K562 (cell line): ENCODE measurements around the gene PATJ. TPM values are rescaled to one million over a fixed set of nuclear protein-coding genes. Genes with fewer than 3 reads are reported as not detected.

Experiments
- ATAC-seq: fragments of 200-7000 bp; cut with Tn5 transposase; 3 replicates; pipeline ENCODE4 v1.9.1; 2020; ENCODE audit warnings: moderate library complexity
- BruUV-seq: library from RNA; stranded (reverse); fragments of 400-500 nt; replicated peaks from 2 replicates; lab custom pipeline; 2021; lab: Mats Ljungman, UMichigan
- CTCF ChIA-PET: fragments of 300-600 bp; formaldehyde crosslinking; extraction: SDS; loops from one replicate; lab custom pipeline; 2021; ENCODE audit warnings: low intra/inter-chr PET ratio; lab: Yijun Ruan, JAX
- POLR2A ChIA-PET: fragments of 300-600, 350-650 bp; sonication (Branson Sonifier 250); formaldehyde crosslinking; extraction: SDS; loops from one replicate; lab custom pipeline; 2021; ENCODE audit warnings: antibody characterized with exemption, inconsistent platforms; lab: Yijun Ruan, JAX
- DNase-seq, 4 experiments: peaks; one replicate each; pipeline versions ENCODE4 v3.0.0 to v3.0.0-alpha.2; 2011 to 2018; ENCODE audit warnings: low spot score in 3 of 4, mixed read lengths in 3 of 4; ENCODE audit errors: extremely low read depth in 1 of 4
- FAIRE-seq: peaks from 2 replicates; lab custom pipeline; 2011; peaks lifted over from hg19 to GRCh38; lab: Jason Lieb, UNC
- H2AFZ ChIP-seq: 2 replicates; pipeline ENCODE4 v1.6.0; 2011; ENCODE audit warnings: low read depth, low read length, control low read depth, inconsistent platforms
- H3K27ac ChIP-seq: fragments of 200-600 bp; 3 replicates; pipeline ENCODE4 v1.8.0; 2011; ENCODE audit warnings: low read depth, mild to moderate bottlenecking, control low read depth, inconsistent platforms, low read length, moderate library complexity, mixed read lengths; ENCODE audit errors: extremely low read depth
- H3K27me3 ChIP-seq, 2 experiments: fragments of 300-600 bp in 1 of 2; 2 replicates in 1 of 2; 3 replicates in 1 of 2; pipeline versions ENCODE4 v1.6.0 to v1.8.0; 2011; ENCODE audit warnings: inconsistent platforms in 2 of 2, low read length in 2 of 2, mild to moderate bottlenecking in 1 of 2, mixed read lengths in 1 of 2, moderate library complexity in 1 of 2; ENCODE audit not compliant: control insufficient read depth in 2 of 2, insufficient read depth in 2 of 2
- H3K36me3 ChIP-seq: fragments of 300-600 bp; 3 replicates; pipeline ENCODE4 v1.8.0; 2011; ENCODE audit warnings: mild to moderate bottlenecking, low read length, inconsistent platforms; ENCODE audit not compliant: control insufficient read depth, insufficient read depth
- H3K4me1 ChIP-seq, 2 experiments: fragments of 200-600 bp in 1 of 2; replicated peaks in 1 of 2; 2 replicates in 1 of 2; 3 replicates in 1 of 2; pipeline versions ENCODE4 v1.5.1 to v1.8.0; 2011; ENCODE audit warnings: inconsistent platforms in 2 of 2, low read length in 2 of 2, mild to moderate bottlenecking in 1 of 2, mixed read lengths in 1 of 2, moderate library complexity in 1 of 2; ENCODE audit not compliant: control insufficient read depth in 2 of 2, insufficient read depth in 2 of 2
- H3K4me2 ChIP-seq: 2 replicates; pipeline ENCODE4 v1.6.1; 2011; ENCODE audit warnings: low read length, control low read depth, inconsistent platforms, mixed read lengths; ENCODE audit not compliant: insufficient read depth
- H3K4me3 ChIP-seq: fragments of 200-600 bp; sonication (generic), shearing (Covaris generic); 2 replicates; pipeline ENCODE4 v1.5.1; 2016; ENCODE audit warnings: control low read depth, inconsistent platforms
- H3K79me2 ChIP-seq: fragments of 200-600 bp; 3 replicates; pipeline ENCODE4 v1.8.0; 2011; ENCODE audit warnings: low read length, inconsistent platforms; ENCODE audit not compliant: control insufficient read depth, insufficient read depth
- H3K9ac ChIP-seq, 2 experiments: 2 replicates each; pipeline versions ENCODE4 v1.6.0 to v1.6.1; 2011; ENCODE audit warnings: low read depth in 2 of 2, low read length in 2 of 2, control low read depth in 1 of 2, inconsistent platforms in 1 of 2, mild to moderate bottlenecking in 1 of 2, mixed read lengths in 1 of 2; ENCODE audit not compliant: insufficient read depth in 1 of 2
- H3K9me1 ChIP-seq: one replicate; pipeline ENCODE4 v1.6.0; 2011; ENCODE audit warnings: inconsistent platforms, mild to moderate bottlenecking, low read length, moderate library complexity; ENCODE audit not compliant: control insufficient read depth, insufficient read depth
- H3K9me3 ChIP-seq: replicated peaks from 2 replicates; pipeline ENCODE4 v1.5.1; 2011; ENCODE audit warnings: low read depth, low read length, inconsistent platforms; ENCODE audit not compliant: control insufficient read depth, insufficient read depth
- H4K20me1 ChIP-seq: replicated peaks from 2 replicates; pipeline ENCODE4 v1.6.1; 2011; ENCODE audit warnings: low read length, inconsistent platforms, mixed read lengths; ENCODE audit not compliant: control insufficient read depth, insufficient read depth
- ADNP ChIP-seq: fragments of 200-800 bp; sonication (Bioruptor generic); IDR thresholded peaks from 2 replicates; pipeline ENCODE4 v1.6.1; 2016; ENCODE audit warnings: missing genetic modification characterization, missing compliant biosample characterization
- ASH1L ChIP-seq: fragments of 450-650 bp; IDR thresholded peaks from 2 replicates; pipeline ENCODE4 v1.6.1; 2018; ENCODE audit warnings: borderline replicate concordance, mild to moderate bottlenecking, low read depth; ENCODE audit not compliant: partially characterized antibody
- BACH1 ChIP-seq: fragments of 200-800 bp; sonication (Bioruptor generic); IDR thresholded peaks from 2 replicates; pipeline ENCODE4 v1.6.1; 2016; ENCODE audit warnings: missing genetic modification characterization, missing compliant biosample characterization
- BCOR ChIP-seq: fragments of 450-650 bp; IDR thresholded peaks from 2 replicates; pipeline ENCODE4 v1.6.1; 2016
- BMI1 ChIP-seq: fragments of 150-350 bp; IDR thresholded peaks from 2 replicates; pipeline ENCODE4 v1.6.1; 2014; ENCODE audit warnings: low read length
- DPF2 ChIP-seq: fragments of 450-650 bp; IDR thresholded peaks from 2 replicates; pipeline ENCODE4 v1.6.1; 2016
- ETS2 ChIP-seq: IDR thresholded peaks from 2 replicates; pipeline ENCODE4 v1.6.1; 2016; ENCODE audit warnings: borderline replicate concordance, missing genetic modification characterization, mild to moderate bottlenecking, moderate library complexity, missing compliant biosample characterization; ENCODE audit not compliant: poor library complexity, severe bottlenecking
- FUS ChIP-seq: fragments of 200-400 bp; formaldehyde crosslinking; optimal IDR thresholded peaks from 2 replicates; pipeline ENCODE3; 2017; ENCODE audit warnings: low read depth, low read length
- JUN ChIP-seq, 2 experiments: sonication (generic) in 1 of 2; formaldehyde crosslinking in 1 of 2; IDR thresholded peaks; 2 replicates each; pipeline versions ENCODE4 v1.6.1 to v1.8.0; 2012 to 2022; ENCODE audit warnings: borderline replicate concordance in 2 of 2, mild to moderate bottlenecking in 2 of 2, improper control_type of control experiment in 1 of 2, low read depth in 1 of 2, low read length in 1 of 2, missing genetic modification reagents in 1 of 2
- MIER1 ChIP-seq: fragments of 450-650 bp; IDR thresholded peaks from 2 replicates; pipeline ENCODE4 v1.6.1; 2016; ENCODE audit warnings: antibody characterized with exemption, mild to moderate bottlenecking, low read depth
- MTA2 ChIP-seq: fragments of 450-650 bp; IDR thresholded peaks from 2 replicates; pipeline ENCODE4 v1.6.1; 2016; ENCODE audit warnings: low read depth
- RFX1 ChIP-seq: fragments of 450-650 bp; IDR thresholded peaks from 2 replicates; pipeline ENCODE4 v1.6.1; 2016; ENCODE audit warnings: mild to moderate bottlenecking, moderate library complexity
- STAT5B ChIP-seq: fragments of 250-450 bp; sonication (Bioruptor Pico); IDR thresholded peaks from 2 replicates; pipeline ENCODE4 v1.8.0; 2021; ENCODE audit warnings: mild to moderate bottlenecking, inconsistent platforms
- THRAP3 ChIP-seq: fragments of 450-650 bp; IDR thresholded peaks from 2 replicates; pipeline ENCODE4 v1.6.1; 2016; ENCODE audit warnings: mild to moderate bottlenecking, inconsistent platforms, borderline replicate concordance
- ZNF217 ChIP-seq: sonication (generic); formaldehyde crosslinking; IDR thresholded peaks from 2 replicates; pipeline ENCODE4 v1.8.0; 2022; ENCODE audit warnings: mild to moderate bottlenecking, missing genetic modification reagents
- ZNF699 ChIP-seq: fragments of 250-450 bp; sonication (Bioruptor Pico); IDR thresholded peaks from 2 replicates; pipeline ENCODE4 v1.8.0; 2021; ENCODE audit warnings: mild to moderate bottlenecking, moderate library complexity; ENCODE audit not compliant: insufficient replicate concordance
- ZSCAN29 ChIP-seq: fragments of 450-650 bp; IDR thresholded peaks from 2 replicates; pipeline ENCODE4 v1.6.1; 2017
- WGBS: fragments of 100-300 bp; shearing (Covaris generic); methylation state at CpG from one replicate; pipeline ENCODE4 v1.1.6; 2016; ENCODE audit warnings: low coverage, mixed read lengths; ENCODE audit not compliant: insufficient coverage; ENCODE audit errors: missing lambda C conversion rate; 5-methylcytosine and 5-hydroxymethylcytosine counted together
- in situ Hi-C: fragments of 300-500 bp; cut with MboI; formaldehyde crosslinking; loops from 4 replicates; pipeline ENCODE4 v1.15.0; 2018; ENCODE audit warnings: inconsistent platforms, mixed read lengths
- intact Hi-C: fragments of 100-400 bp; cut with micrococcal nuclease; formaldehyde crosslinking; loops from 2 replicates; pipeline ENCODE4 v1.14.2; 2022
- polyA plus RNA-seq, 8 experiments: library from polyadenylated mRNA; depleted of rRNA in 4 of 8; stranded (reverse) in 5 of 8; unstranded in 3 of 8; fragments of >200 nt; fragmentation: Nextera tagmentation in 2 of 8; fragmentation: Illumina TruSeq in 1 of 8; extraction: Ambion mirVana in 2 of 8; extraction: Trizol in 1 of 8; gene quantifications; 2 replicates each; pipeline versions ENCODE4 v1.2.1 to v1.2.3, GENCODE V29; 2011 to 2014; ENCODE audit warnings: inconsistent platforms in 1 of 8, missing spikeins in 1 of 8
- total RNA-seq, 7 experiments: library from RNA; depleted of rRNA in 6 of 7; stranded (reverse); fragments of >200 nt in 6 of 7; fragmentation: Illumina TruSeq in 2 of 7; extraction: Trizol in 2 of 7; gene quantifications; 2 replicates each; pipeline versions ENCODE4 v1.2.1 to v1.2.3, GENCODE V29; 2011 to 2021; ENCODE audit warnings: low replicate concordance in 1 of 7
- TF ChIP-seq, protein P1 (sequence below): fragments of 200-800 bp; sonication (Bioruptor generic); IDR thresholded peaks from 2 replicates; pipeline ENCODE4 v1.6.1; 2017; ENCODE audit warnings: missing genetic modification characterization, missing compliant biosample characterization
- TF ChIP-seq, protein P2 (sequence below): sonication (generic); formaldehyde crosslinking; IDR thresholded peaks from 2 replicates; pipeline ENCODE4 v1.8.0; 2022; ENCODE audit warnings: mild to moderate bottlenecking, missing genetic modification reagents

The PATJ gene
- total and polyA plus RNA-seq, 9 of the 15 experiments (the other 6 are each of a cell fraction or from before 2014, with no cell fraction given) = 0.22 TPM; not detected in 8

DNA sequence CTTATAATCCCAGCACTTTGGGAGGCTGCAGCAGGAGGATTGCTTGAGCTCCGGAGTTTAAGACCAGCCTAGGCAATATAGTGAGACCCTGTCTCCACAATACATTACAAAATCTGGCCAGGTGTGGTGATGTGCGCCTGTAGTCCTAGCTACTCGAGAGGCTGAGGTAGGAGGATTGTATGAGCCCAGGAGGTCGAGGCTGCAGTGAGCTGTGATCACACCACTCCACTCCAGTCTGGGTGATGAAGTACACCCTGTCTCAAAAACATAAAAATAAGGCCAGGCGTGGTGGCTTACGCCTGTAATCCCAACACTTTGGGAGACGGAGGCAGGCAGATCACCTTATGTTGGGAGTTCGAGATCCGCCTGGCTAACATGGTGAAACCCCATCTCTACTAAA lies 480.0 kb downstream of the PATJ start:
- Histone ChIP-seq H4K20me1 (no peaks in the 10 kb centered on the region), H3K9me3 (no peaks in the 10 kb centered on the region), H3K9me1 (no peaks in the 10 kb centered on the region), H3K79me2 (no peaks in the 10 kb centered on the region), H3K27me3 (peaks cover 2 to 7% of the 10 kb centered on the region in 2 experiments; a peak in 2 of 5 replicates), H3K9ac (no peak overlapping the region), H3K4me1 (no peaks in the 10 kb centered on the region), H3K27ac (no peak overlapping the region), H3K36me3 (no peaks in the 10 kb centered on the region), H3K4me3 (no peak overlapping the region), H3K4me2 (no peak overlapping the region), H2AFZ (no peak overlapping the region)
- BruUV-seq = no TSS peak
- FAIRE-seq (no peak), DNase-seq (no peak), ATAC-seq (no peak)
- intact Hi-C loops (no loop called here), in situ Hi-C loops (no loop called here)
- no peak for TF ChIP-seq DPF2
- TF ChIP-seq ZNF217 = no peak
- no peak for TF ChIP-seq ETS2 (tag)
- TF ChIP-seq STAT5B (CRISPR knock-in tag) = no peak
- TF ChIP-seq, protein P1, sequence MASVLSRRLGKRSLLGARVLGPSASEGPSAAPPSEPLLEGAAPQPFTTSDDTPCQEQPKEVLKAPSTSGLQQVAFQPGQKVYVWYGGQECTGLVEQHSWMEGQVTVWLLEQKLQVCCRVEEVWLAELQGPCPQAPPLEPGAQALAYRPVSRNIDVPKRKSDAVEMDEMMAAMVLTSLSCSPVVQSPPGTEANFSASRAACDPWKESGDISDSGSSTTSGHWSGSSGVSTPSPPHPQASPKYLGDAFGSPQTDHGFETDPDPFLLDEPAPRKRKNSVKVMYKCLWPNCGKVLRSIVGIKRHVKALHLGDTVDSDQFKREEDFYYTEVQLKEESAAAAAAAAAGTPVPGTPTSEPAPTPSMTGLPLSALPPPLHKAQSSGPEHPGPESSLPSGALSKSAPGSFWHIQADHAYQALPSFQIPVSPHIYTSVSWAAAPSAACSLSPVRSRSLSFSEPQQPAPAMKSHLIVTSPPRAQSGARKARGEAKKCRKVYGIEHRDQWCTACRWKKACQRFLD (CRISPR knock-in tag) = no peak
- TF ChIP-seq RFX1 = no peak
- TF ChIP-seq, protein P2, sequence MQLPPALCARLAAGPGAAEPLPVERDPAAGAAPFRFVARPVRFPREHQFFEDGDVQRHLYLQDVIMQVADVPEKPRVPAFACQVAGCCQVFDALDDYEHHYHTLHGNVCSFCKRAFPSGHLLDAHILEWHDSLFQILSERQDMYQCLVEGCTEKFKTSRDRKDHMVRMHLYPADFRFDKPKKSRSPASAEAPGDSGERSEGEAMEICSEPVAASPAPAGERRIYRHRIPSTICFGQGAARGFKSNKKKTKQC (CRISPR knock-in tag) = no peak
- TF ChIP-seq MIER1 = no peak
- no peak for TF ChIP-seq ZNF699
- TF ChIP-seq ADNP (tag) = no peak
- no peak for TF ChIP-seq ZSCAN29
- TF ChIP-seq FUS = no peak
- no peak for TF ChIP-seq JUN (IDR thresholded peaks at IDR 0.05; ENCODE audit: borderline replicate concordance, low read depth, low read length)
- no peak for TF ChIP-seq JUN (CRISPR knock-in tag; IDR thresholded peaks at IDR 0.05; ENCODE audit: borderline replicate concordance)
- TF ChIP-seq BACH1 (tag) = no peak
- TF ChIP-seq BMI1 = no peak
- no peak for TF ChIP-seq ASH1L
- no peak for TF ChIP-seq MTA2
- TF ChIP-seq BCOR = no peak
- no peak for TF ChIP-seq THRAP3
- POLR2A ChIA-PET = no interaction called here
- WGBS = 1% methylated on average over 9 of the region's 9 CpGs
- CTCF ChIA-PET = no interaction called here
